Nephron (organoid): ENCODE measurements around the gene SRL.

Source experiments
- H3K27ac Mint-ChIP-seq, 3 experiments: 2 replicates each; pipeline ENCODE4 v1.8.0; 2020; ENCODE audit warnings: mixed read lengths in 3 of 3, mild to moderate bottlenecking in 2 of 3, moderate library complexity in 1 of 3
- H3K27me3 Mint-ChIP-seq: 2 replicates; pipeline ENCODE4 v1.8.0; 2021; ENCODE audit warnings: low read depth, mild to moderate bottlenecking, moderate library complexity, mixed read lengths
- H3K36me3 Mint-ChIP-seq: 2 replicates; pipeline ENCODE4 v1.8.0; 2020; ENCODE audit warnings: low read depth, mixed read lengths
- H3K4me1 Mint-ChIP-seq: 2 replicates; pipeline ENCODE4 v1.8.0; 2020; ENCODE audit warnings: mixed read lengths
- H3K4me3 Mint-ChIP-seq, 3 experiments: 2 replicates each; pipeline ENCODE4 v1.8.0; 2020; ENCODE audit warnings: mild to moderate bottlenecking in 3 of 3, mixed read lengths in 3 of 3, moderate library complexity in 2 of 3
- H3K9me3 Mint-ChIP-seq: 2 replicates; pipeline ENCODE4 v1.8.0; 2020; ENCODE audit warnings: mixed read lengths
- CTCF ChIP-seq, 3 experiments: fragments of 200-600 bp; sonication (generic); IDR thresholded peaks; one replicate each; pipeline ENCODE4 v1.5.0; 2021; ENCODE audit warnings: antibody characterized with exemption in 3 of 3; ENCODE audit not compliant: unreplicated experiment in 3 of 3

SRL gene

GRCh38 chr16:4183237-4184037 is 58.4 kb downstream of the SRL start:
- peaks cover 11% of the 10 kb centered on the region for H3K4me1 Mint-ChIP-seq

GRCh38 chr16:4182581-4183236 is 59.2 kb downstream of the SRL start:
- no peak for TF ChIP-seq CTCF (IDR thresholded peaks at IDR 0.05; ENCODE audit: unreplicated experiment in 3 of 3)
- H3K27me3 Mint-ChIP-seq: peaks cover 3% of the 10 kb centered on the region

More at GRCh38 chr16:4183237-4184037, 58.4 kb downstream of the SRL start:
- peak overlapping the region in 2 of 3 experiments; percentile 81 to 85 for H3K27ac Mint-ChIP-seq
- peak overlapping the region; percentile 83 for H3K4me3 Mint-ChIP-seq
- H3K36me3 Mint-ChIP-seq: no peaks in the 10 kb centered on the region
- no peak for TF ChIP-seq CTCF (IDR thresholded peaks at IDR 0.05; ENCODE audit: unreplicated experiment in 3 of 3)
- H3K9me3 Mint-ChIP-seq: no peaks in the 10 kb centered on the region
- peaks cover 3% of the 10 kb centered on the region for H3K27me3 Mint-ChIP-seq

GRCh38 chr16:4180511-4180910 is 61.4 kb downstream of the SRL start:
- Mint-ChIP-seq H3K4me3 (no peak overlapping the region), H3K4me1 (peaks cover 11% of the 10 kb centered on the region), H3K36me3 (no peaks in the 10 kb centered on the region), H3K9me3 (no peaks in the 10 kb centered on the region), H3K27ac (no peak overlapping the region), H3K27me3 (peaks cover 3% of the 10 kb centered on the region)
- no peak for TF ChIP-seq CTCF (IDR thresholded peaks at IDR 0.05; ENCODE audit: unreplicated experiment in 3 of 3)

More at GRCh38 chr16:4182581-4183236, 59.2 kb downstream of the SRL start:
- no peaks in the 10 kb centered on the region for H3K9me3 Mint-ChIP-seq
- H3K4me1 Mint-ChIP-seq: peaks cover 11% of the 10 kb centered on the region
- H3K4me3 Mint-ChIP-seq: peak overlapping the region; percentile 83
- H3K36me3 Mint-ChIP-seq: no peaks in the 10 kb centered on the region
- H3K27ac Mint-ChIP-seq: peak overlapping the region in 2 of 3 experiments; percentile 81 to 85

- Mint-ChIP-seq H3K27ac (no peak overlapping the region), H3K4me3 (no peak overlapping the region), H3K4me1 (peaks cover 9% of the 10 kb centered on the region), H3K36me3 (no peaks in the 10 kb centered on the region), H3K9me3 (no peaks in the 10 kb centered on the region), H3K27me3 (peaks cover 3% of the 10 kb centered on the region)
- TF ChIP-seq CTCF (IDR thresholded peaks at IDR 0.05; ENCODE audit: unreplicated experiment in 3 of 3): no peak
These were observed 62.1 kb downstream of the SRL start for GRCh38 chr16:4179763-4180260.

- Mint-ChIP-seq H3K27me3 (peaks cover 3% of the 10 kb centered on the region), H3K27ac (no peak overlapping the region), H3K4me1 (peaks cover 6% of the 10 kb centered on the region), H3K9me3 (no peaks in the 10 kb centered on the region), H3K36me3 (no peaks in the 10 kb centered on the region), H3K4me3 (no peak overlapping the region)
- TF ChIP-seq CTCF (IDR thresholded peaks at IDR 0.05; ENCODE audit: unreplicated experiment in 3 of 3): no peak
These were observed 62.9 kb downstream of the SRL start for GRCh38 chr16:4179020-4179419.
